Smooth muscle cell (in vitro differentiated cells): ENCODE results near the gene INVS. TPM values are rescaled to one million over a fixed set of nuclear protein-coding genes. Genes with fewer than 3 reads are reported as not detected.

ENCODE experiments used
- DNase-seq: peaks from one replicate; lab custom pipeline; 2025; ENCODE audit not compliant: unreplicated experiment; lab: John Stamatoyannopoulos, UW
- H2AFZ ChIP-seq: fragments of 200-600 bp; sonication (generic); 2 replicates; pipeline ENCODE4 v1.6.0; 2016; ENCODE audit warnings: antibody characterized with exemption, low read depth, mild to moderate bottlenecking
- H3F3A ChIP-seq: fragments of 200-600 bp; sonication (generic); 2 replicates; pipeline ENCODE4 v1.6.0; 2017; ENCODE audit warnings: antibody characterized with exemption, low read depth
- H3K27ac ChIP-seq: fragments of 200-600 bp; sonication (generic); 2 replicates; pipeline ENCODE4 v1.5.1; 2016; ENCODE audit warnings: low read depth, mild to moderate bottlenecking
- H3K27me3 ChIP-seq: fragments of 200-600 bp; sonication (generic); 2 replicates; pipeline ENCODE4 v1.6.1; 2016; ENCODE audit warnings: low read depth, mild to moderate bottlenecking
- H3K36me3 ChIP-seq: fragments of 200-600 bp; sonication (generic); 2 replicates; pipeline ENCODE4 v1.5.1; 2016; ENCODE audit warnings: low read depth
- H3K4me1 ChIP-seq: fragments of 200-600 bp; sonication (generic); 2 replicates; pipeline ENCODE4 v1.5.1; 2016; ENCODE audit warnings: low read depth
- H3K4me2 ChIP-seq: fragments of 200-600 bp; sonication (generic); 2 replicates; pipeline ENCODE4 v1.6.0; 2016; ENCODE audit warnings: mild to moderate bottlenecking
- H3K4me3 ChIP-seq: fragments of 200-600 bp; sonication (generic); 2 replicates; pipeline ENCODE4 v1.5.1; 2016; ENCODE audit warnings: mild to moderate bottlenecking
- H3K79me2 ChIP-seq: fragments of 200-600 bp; sonication (generic); 2 replicates; pipeline ENCODE4 v1.6.0; 2016; ENCODE audit warnings: low read depth, mild to moderate bottlenecking
- H3K9ac ChIP-seq: fragments of 200-600 bp; sonication (generic); 2 replicates; pipeline ENCODE4 v1.6.0; 2016; ENCODE audit warnings: low read depth
- H3K9me3 ChIP-seq: fragments of 200-600 bp; sonication (generic); replicated peaks from 2 replicates; pipeline ENCODE4 v1.5.1; 2016; ENCODE audit warnings: low read depth
- H4K20me1 ChIP-seq: fragments of 200-600 bp; sonication (generic); 2 replicates; pipeline ENCODE4 v1.6.0; 2016; ENCODE audit warnings: low read depth
- CTCF ChIP-seq: fragments of 200-600 bp; sonication (generic); IDR thresholded peaks from 2 replicates; pipeline ENCODE4 v1.5.1; 2017; ENCODE audit warnings: borderline replicate concordance, mild to moderate bottlenecking, antibody characterized with exemption; ENCODE audit not compliant: insufficient read depth, poor library complexity, severe bottlenecking
- WGBS: methylation state at CpG from one replicate; pipeline ENCODE4 v1.1.7; 2016; ENCODE audit warnings: low lambda C conversion rate; 5-methylcytosine and 5-hydroxymethylcytosine counted together
- polyA plus RNA-seq: library from polyadenylated mRNA; unstranded; fragments of >200 nt; fragmentation: Nextera tagmentation; extraction: Ambion mirVana; gene quantifications from 2 replicates; pipeline ENCODE4 v1.2.1, GENCODE V29; 2016
- total RNA-seq: library from RNA; depleted of rRNA; stranded (reverse); fragments of >200 nt; gene quantifications from 2 replicates; pipeline ENCODE4 v1.2.3, GENCODE V29; 2014

INVS gene
- total and polyA plus RNA-seq, 2 experiments from 2014 or later: 8.1 to 16.0 TPM

GRCh38 chr9:100150214-100150613, 51.2 kb downstream of the INVS start:
- DNase-seq: no peak
- H3K27me3 ChIP-seq: no peaks in the 10 kb centered on the region
- peaks cover 2% of the 10 kb centered on the region for H3K4me1 ChIP-seq
- H3K4me3 ChIP-seq: no peak overlapping the region
- H2AFZ ChIP-seq: no peak overlapping the region
- no peaks in the 10 kb centered on the region for H3F3A ChIP-seq
- no peak overlapping the region for H3K27ac ChIP-seq
- H3K4me2 ChIP-seq: no peak overlapping the region
- H4K20me1 ChIP-seq: peaks cover 1% of the 10 kb centered on the region
- TF ChIP-seq CTCF: no peak
- 45% methylated on average over 2 of the region's 2 CpGs for WGBS
- no peaks in the 10 kb centered on the region for H3K9me3 ChIP-seq
- H3K36me3 ChIP-seq: no peaks in the 10 kb centered on the region
- H3K79me2 ChIP-seq: no peaks in the 10 kb centered on the region
- H3K9ac ChIP-seq: no peak overlapping the region

GRCh38 chr9:100160021-100160420, 61.0 kb downstream of the INVS start:
- Histone ChIP-seq H3K4me3 (no peak overlapping the region), H3K79me2 (no peaks in the 10 kb centered on the region), H3F3A (no peaks in the 10 kb centered on the region), H3K4me2 (no peak overlapping the region), H3K36me3 (no peaks in the 10 kb centered on the region), H2AFZ (no peak overlapping the region), H3K4me1 (no peaks in the 10 kb centered on the region), H3K9me3 (no peaks in the 10 kb centered on the region), H4K20me1 (no peaks in the 10 kb centered on the region), H3K9ac (no peak overlapping the region), H3K27ac (no peak overlapping the region), H3K27me3 (no peaks in the 10 kb centered on the region)
- DNase-seq: no peak
- 60% methylated on average over 3 of the region's 3 CpGs for WGBS
- TF ChIP-seq CTCF: no peak

GRCh38 chr9:100167176-100167575, 68.1 kb downstream of the INVS start:
- H4K20me1 ChIP-seq: peaks cover 4% of the 10 kb centered on the region
- H3K79me2 ChIP-seq: no peaks in the 10 kb centered on the region
- H3K36me3 ChIP-seq: no peaks in the 10 kb centered on the region
- no peak overlapping the region for H3K4me2 ChIP-seq
- H3K4me3 ChIP-seq: no peak overlapping the region
- no peak overlapping the region for H3K9ac ChIP-seq
- DNase-seq: no peak
- no peaks in the 10 kb centered on the region for H3K9me3 ChIP-seq
- no peak overlapping the region for H3K27ac ChIP-seq
- TF ChIP-seq CTCF: no peak
- H3K4me1 ChIP-seq: peaks cover 8% of the 10 kb centered on the region
- no peaks in the 10 kb centered on the region for H3K27me3 ChIP-seq
- H2AFZ ChIP-seq: no peak overlapping the region
- H3F3A ChIP-seq: no peaks in the 10 kb centered on the region

GRCh38 chr9:100167915-100168654, 69.0 kb downstream of the INVS start:
- Histone ChIP-seq H3K4me2 (no peak overlapping the region), H3K79me2 (no peaks in the 10 kb centered on the region), H3F3A (no peaks in the 10 kb centered on the region), H3K9ac (no peak overlapping the region), H4K20me1 (peaks cover 4% of the 10 kb centered on the region), H3K27me3 (no peaks in the 10 kb centered on the region), H3K4me1 (peaks cover 8% of the 10 kb centered on the region), H3K4me3 (no peak overlapping the region), H3K27ac (no peak overlapping the region), H3K36me3 (no peaks in the 10 kb centered on the region), H3K9me3 (no peaks in the 10 kb centered on the region), H2AFZ (no peak overlapping the region)
- 80% methylated on average over 5 of the region's 5 CpGs for WGBS
- TF ChIP-seq CTCF: no peak
- no peak for DNase-seq
